GM23338 (cell line): ENCODE measurements around the gene PRPF19. TPM values are rescaled to one million over a fixed set of nuclear protein-coding genes. Genes with fewer than 3 reads are reported as not detected.

Experiments used
- ATAC-seq: fragments of 200-7000 bp; cut with Tn5 transposase; 3 replicates; pipeline ENCODE4 v1.9.1; 2020
- DNase-seq: peaks from one replicate; pipeline ENCODE4 v3.0.0-alpha.2; 2015; ENCODE audit warnings: low spot score
- H2AFZ ChIP-seq: fragments of 200-600 bp; sonication (generic); 2 replicates; pipeline ENCODE4 v1.8.0; 2016; ENCODE audit warnings: antibody characterized with exemption, mild to moderate bottlenecking, moderate library complexity
- H3F3A ChIP-seq: fragments of 200-600 bp; sonication (generic); replicated peaks from 2 replicates; pipeline ENCODE4 v1.8.0; 2017; ENCODE audit warnings: antibody characterized with exemption, mixed run types, low read depth
- H3K27ac ChIP-seq: fragments of 200-600 bp; sonication (generic); 2 replicates; pipeline ENCODE4 v1.6.1; 2016; ENCODE audit warnings: low read depth
- H3K27me3 ChIP-seq: fragments of 200-600 bp; sonication (generic); 2 replicates; pipeline ENCODE4 v1.8.0; 2016; ENCODE audit warnings: mild to moderate bottlenecking, mixed run types, moderate library complexity; ENCODE audit not compliant: insufficient read depth
- H3K36me3 ChIP-seq: fragments of 200-600 bp; sonication (generic); 2 replicates; pipeline ENCODE4 v1.8.0; 2016; ENCODE audit warnings: mild to moderate bottlenecking; ENCODE audit not compliant: insufficient read depth
- H3K4me1 ChIP-seq: fragments of 200-600 bp; sonication (generic); 2 replicates; pipeline ENCODE4 v1.8.0; 2016; ENCODE audit warnings: mild to moderate bottlenecking, moderate library complexity; ENCODE audit not compliant: insufficient read depth
- H3K4me2 ChIP-seq: fragments of 200-600 bp; sonication (generic); 2 replicates; pipeline ENCODE4 v1.7.1; 2017; ENCODE audit warnings: mixed run types
- H3K4me3 ChIP-seq: fragments of 200-600 bp; sonication (generic); 2 replicates; pipeline ENCODE4 v1.6.1; 2016; ENCODE audit warnings: mixed run types
- H3K79me2 ChIP-seq: fragments of 200-600 bp; sonication (generic); replicated peaks from 2 replicates; pipeline ENCODE4 v1.8.0; 2017; ENCODE audit warnings: mild to moderate bottlenecking; ENCODE audit not compliant: insufficient read depth
- H3K9me2 ChIP-seq: fragments of 200-600 bp; sonication (generic); 2 replicates; pipeline ENCODE4 v1.8.0; 2017; ENCODE audit not compliant: insufficient read depth
- H4K20me1 ChIP-seq: fragments of 200-600 bp; sonication (generic); replicated peaks from 2 replicates; pipeline ENCODE4 v1.8.0; 2017; ENCODE audit warnings: mild to moderate bottlenecking; ENCODE audit not compliant: insufficient read depth
- H3K27ac Mint-ChIP-seq: 2 replicates; pipeline ENCODE4 v1.8.0; 2020; ENCODE audit warnings: inconsistent platforms, mild to moderate bottlenecking, moderate library complexity, mixed read lengths
- H3K27me3 Mint-ChIP-seq: 3 replicates; pipeline ENCODE4 v1.8.0; 2022; ENCODE audit warnings: low read depth, mild to moderate bottlenecking, moderate library complexity, mixed read lengths, inconsistent platforms; ENCODE audit not compliant: insufficient read depth, poor library complexity
- H3K36me3 Mint-ChIP-seq: 3 replicates; pipeline ENCODE4 v1.8.0; 2021; ENCODE audit warnings: low read depth, mild to moderate bottlenecking, inconsistent platforms, moderate library complexity, mixed read lengths
- H3K4me1 Mint-ChIP-seq: 3 replicates; pipeline ENCODE4 v1.8.0; 2020; ENCODE audit warnings: mild to moderate bottlenecking, inconsistent platforms, mixed read lengths
- H3K4me3 Mint-ChIP-seq: 3 replicates; pipeline ENCODE4 v1.8.0; 2021; ENCODE audit warnings: moderate library complexity, mild to moderate bottlenecking, inconsistent platforms, mixed read lengths
- H3K9me3 Mint-ChIP-seq: 3 replicates; pipeline ENCODE4 v1.8.0; 2020; ENCODE audit warnings: moderate library complexity, mild to moderate bottlenecking, inconsistent platforms, mixed read lengths
- CTCF ChIP-seq, 2 experiments: fragments of 200-600 bp in 1 of 2; sonication (generic) in 1 of 2; conservative IDR thresholded peaks; 2 replicates each; pipeline versions ENCODE4 v1.5.1 to v1.6.1; 2016 to 2017; ENCODE audit warnings: antibody characterized with exemption in 2 of 2, low read depth in 2 of 2, mild to moderate bottlenecking in 2 of 2, moderate library complexity in 1 of 2
- ETS1 ChIP-seq: IDR thresholded peaks from 2 replicates; pipeline ENCODE4 v1.6.1; 2016; ENCODE audit warnings: antibody characterized with exemption
- EZH2phosphoT487 ChIP-seq: fragments of 200-600 bp; sonication (generic); IDR thresholded peaks from one replicate; pipeline ENCODE4 v1.8.1; 2018; ENCODE audit warnings: antibody characterized with exemption; ENCODE audit not compliant: unreplicated experiment
- JUNB ChIP-seq: IDR thresholded peaks from one replicate; pipeline ENCODE4 v1.6.1; 2016; ENCODE audit warnings: antibody characterized with exemption; ENCODE audit not compliant: unreplicated experiment
- POLR2AphosphoS5 ChIP-seq: IDR thresholded peaks from 2 replicates; pipeline ENCODE4 v1.6.1; 2016; ENCODE audit warnings: antibody characterized with exemption, low read depth
- REST ChIP-seq: IDR thresholded peaks from one replicate; pipeline ENCODE4 v1.6.1; 2018; ENCODE audit warnings: antibody characterized with exemption; ENCODE audit not compliant: unreplicated experiment
- STAT1 ChIP-seq: IDR thresholded peaks from one replicate; pipeline ENCODE4 v1.6.1; 2016; ENCODE audit warnings: antibody characterized with exemption; ENCODE audit not compliant: unreplicated experiment
- ZNF331 ChIP-seq: fragments of 250-450 bp; sonication (Bioruptor Pico); IDR thresholded peaks from 2 replicates; pipeline ENCODE4 v1.5.0; 2020; ENCODE audit warnings: low read depth, mild to moderate bottlenecking, moderate library complexity
- polyA plus RNA-seq: library from polyadenylated mRNA; unstranded; fragments of >200 nt; fragmentation: Nextera tagmentation; extraction: Ambion mirVana; gene quantifications from 2 replicates; pipeline ENCODE4 v1.2.1, GENCODE V29; 2016
- total RNA-seq: library from RNA; depleted of rRNA; stranded (reverse); fragments of >200 nt; shearing (Covaris generic); gene quantifications from 2 replicates; pipeline ENCODE4 v1.2.3, GENCODE V29; 2014

PRPF19 gene
- total and polyA plus RNA-seq, 2 experiments from 2014 or later, result 153 to 161 TPM

- no peak for TF ChIP-seq ETS1
- no peak for TF ChIP-seq EZH2phosphoT487
- TF ChIP-seq POLR2AphosphoS5, result no peak; the same call in 1 of the 2 replicates
- no peak for TF ChIP-seq STAT1
- TF ChIP-seq JUNB, result no peak
Observed at GRCh38 chr11:60950933-60951605, 44.7 kb upstream of the PRPF19 start (continued).

GRCh38 chr11:60950024-60950423 lies 43.6 kb upstream of the PRPF19 start:
- Histone ChIP-seq H3F3A (peaks cover 8% of the 10 kb centered on the region), H3K9me2 (no peaks in the 10 kb centered on the region), H2AFZ (no peak overlapping the region), H3K4me2 (peak overlapping the region; percentile 90), H3K27ac (no peak overlapping the region), H3K27me3 (peaks cover 30% of the 10 kb centered on the region), H3K79me2 (peaks cover 6% of the 10 kb centered on the region; the same call in 1 of the 2 replicates), H4K20me1 (no peaks in the 10 kb centered on the region), H3K4me1 (peaks cover 29% of the 10 kb centered on the region), H3K4me3 (peak overlapping the region; percentile 68), H3K36me3 (no peaks in the 10 kb centered on the region)
- peaks cover 44% of the 10 kb centered on the region for H3K4me1 Mint-ChIP-seq
- H3K27ac Mint-ChIP-seq, result no peak overlapping the region
- no peak for DNase-seq
- peak overlapping the region; percentile 70 for H3K4me3 Mint-ChIP-seq
- no peaks in the 10 kb centered on the region for H3K9me3 Mint-ChIP-seq
- ATAC-seq, result no peak
- TF ChIP-seq JUNB (no peak), STAT1 (no peak)
- peaks cover 30% of the 10 kb centered on the region for H3K27me3 Mint-ChIP-seq
- H3K36me3 Mint-ChIP-seq, result peaks cover 3% of the 10 kb centered on the region; the same call in 1 of the 3 replicates

- Mint-ChIP-seq H3K4me3 (no peak overlapping the region; the same call in 2 of the 3 replicates), H3K4me1 (peaks cover 44% of the 10 kb centered on the region), H3K9me3 (no peaks in the 10 kb centered on the region), H3K27me3 (peaks cover 30% of the 10 kb centered on the region), H3K36me3 (peaks cover 3% of the 10 kb centered on the region; the same call in 1 of the 3 replicates), H3K27ac (no peak overlapping the region)
- DNase-seq, result no peak
- Histone ChIP-seq H3K9me2 (no peaks in the 10 kb centered on the region), H3K36me3 (no peaks in the 10 kb centered on the region), H3K4me3 (peak overlapping the region; percentile 2; the same call in 1 of the 2 replicates), H2AFZ (no peak overlapping the region), H3K4me2 (peak overlapping the region; percentile 73), H3K27ac (0 out of 2 replicates have a peak overlapping the region, but pooled peaks have one; percentile 78), H3K27me3 (peaks cover 30% of the 10 kb centered on the region), H3K4me1 (peaks cover 29% of the 10 kb centered on the region), H4K20me1 (0 out of 2 replicates have a peak, but pooled peaks cover 3% of the 10 kb centered on the region), H3K79me2 (peaks cover 6% of the 10 kb centered on the region; the same call in 1 of the 2 replicates), H3F3A (peaks cover 8% of the 10 kb centered on the region)
- no peak for ATAC-seq
- TF ChIP-seq STAT1 (no peak), REST (no peak), ZNF331 (CRISPR knock-in tag) (no peak), CTCF (conservative IDR thresholded peaks at IDR 0.05; ENCODE audit: low read depth in 2 of 2) (no peak), ETS1 (no peak), EZH2phosphoT487 (no peak), POLR2AphosphoS5 (no peak), JUNB (no peak)
Observed at GRCh38 chr11:60948250-60948649, 41.9 kb upstream of the PRPF19 start.
